Measurements from ENCODE around the gene TRMT11.
"Not testable (repeated sequence)": the region's sequence is repeated elsewhere in the genome, so short reads cannot be mapped to it uniquely, and the experiment has no call there.

TRMT11 gene

GRCh38 chr6:125991653-125992052 lies 5.3 kb downstream of the TRMT11 start:
- DNase-seq (ENCODE audit: low read depth in 2 of 2) = no peak

- DNase-seq (ENCODE audit: low read depth in 2 of 2) = no peak
Observed at GRCh38 chr6:125994670-125995488, 8.5 kb downstream of the TRMT11 start.

GRCh38 chr6:125995972-125996580 lies 9.7 kb downstream of the TRMT11 start:
- DNase-seq (ENCODE audit: low read depth in 2 of 2) = peak in 1 of 2 experiments; percentile 22

GRCh38 chr6:126002755-126003679 lies 16.7 kb downstream of the TRMT11 start:
- DNase-seq (ENCODE audit: low read depth in 2 of 2) = no peak

GRCh38 chr6:126007800-126008199 lies 21.5 kb downstream of the TRMT11 start:
- DNase-seq (ENCODE audit: low read depth in 2 of 2) = no peak

- no peak for DNase-seq (ENCODE audit: low read depth in 2 of 2)
Observed at GRCh38 chr6:126010040-126010439, 23.7 kb downstream of the TRMT11 start.

GRCh38 chr6:126015863-126016262 lies 29.5 kb downstream of the TRMT11 start:
- DNase-seq (ENCODE audit: low read depth in 2 of 2) = peak; percentile 35 to 39

- no peak for DNase-seq (ENCODE audit: low read depth in 2 of 2)
Observed at GRCh38 chr6:126016591-126016990, 30.3 kb downstream of the TRMT11 start.

GRCh38 chr6:126017668-126018067 lies 31.3 kb downstream of the TRMT11 start:
- no peak for DNase-seq (ENCODE audit: low read depth in 2 of 2)

- DNase-seq (ENCODE audit: low read depth in 2 of 2) = no peak
Observed at GRCh38 chr6:126020305-126021050, 34.1 kb downstream of the TRMT11 start.

- DNase-seq (ENCODE audit: low read depth in 2 of 2) = not testable (repeated sequence)
Observed at GRCh38 chr6:126023474-126023873, 37.1 kb downstream of the TRMT11 start.

- DNase-seq (ENCODE audit: low read depth in 2 of 2) = no peak
Observed at GRCh38 chr6:126026001-126026400, 39.7 kb downstream of the TRMT11 start.

- DNase-seq (ENCODE audit: low read depth in 2 of 2) = no peak
Observed at GRCh38 chr6:126027601-126028000, 41.3 kb downstream of the TRMT11 start.

- no peak for DNase-seq (ENCODE audit: low read depth in 2 of 2)
Observed at GRCh38 chr6:126030045-126030444, 43.7 kb downstream of the TRMT11 start.

- peak; percentile 81 to 83 for DNase-seq (ENCODE audit: low read depth in 2 of 2)
Observed at GRCh38 chr6:126033696-126034095, 47.4 kb downstream of the TRMT11 start.

GRCh38 chr6:126034656-126035055 lies 48.3 kb downstream of the TRMT11 start:
- no peak for DNase-seq (ENCODE audit: low read depth in 2 of 2)

GRCh38 chr6:126035764-126036163 lies 49.4 kb downstream of the TRMT11 start:
- no peak for DNase-seq (ENCODE audit: low read depth in 2 of 2)

GRCh38 chr6:126038234-126038633 lies 51.9 kb downstream of the TRMT11 start:
- DNase-seq (ENCODE audit: low read depth in 2 of 2) = no peak

- no peak for DNase-seq (ENCODE audit: low read depth in 2 of 2)
Observed at GRCh38 chr6:126039284-126039683, 52.9 kb downstream of the TRMT11 start.

- DNase-seq (ENCODE audit: low read depth in 2 of 2) = no peak
Observed at GRCh38 chr6:126040394-126040793, 54.1 kb downstream of the TRMT11 start.

GRCh38 chr6:126040826-126041225 lies 54.5 kb downstream of the TRMT11 start:
- no peak for DNase-seq (ENCODE audit: low read depth in 2 of 2)

Measured in fibroblast of skin of left quadriceps (primary cell).